SU-DHL-6 (cell line): ENCODE measurements around the gene PNRC1.

ENCODE experiments used
- H2AFZ ChIP-seq: fragments of 200-600 bp; sonication (generic); 2 replicates; pipeline ENCODE4 v1.6.1; 2014; ENCODE audit warnings: low read depth, mild to moderate bottlenecking, moderate library complexity, mixed read lengths, antibody characterized with exemption, low read length; ENCODE audit not compliant: severe bottlenecking
- H3F3A ChIP-seq: fragments of 200-600 bp; shearing (Covaris generic); 2 replicates; pipeline ENCODE4 v1.6.0; 2016; ENCODE audit warnings: antibody characterized with exemption, mild to moderate bottlenecking; ENCODE audit not compliant: insufficient read depth
- H3K27ac ChIP-seq: fragments of 200-600 bp; sonication (generic); 2 replicates; pipeline ENCODE4 v1.5.1; 2016; ENCODE audit warnings: low read depth, mild to moderate bottlenecking, low read length, moderate library complexity, mixed read lengths
- H3K27me3 ChIP-seq: fragments of 200-600 bp; sonication (generic), shearing (Covaris generic); 2 replicates; pipeline ENCODE4 v1.6.0; 2014; ENCODE audit warnings: mild to moderate bottlenecking, low read length
- H3K36me3 ChIP-seq: fragments of 200-600 bp; sonication (generic); 2 replicates; pipeline ENCODE4 v1.6.1; 2014; ENCODE audit warnings: mild to moderate bottlenecking, low read length, mixed read lengths
- H3K4me2 ChIP-seq: fragments of 300-600, 200-600 bp; shearing (Covaris generic), sonication (generic); 2 replicates; pipeline ENCODE4 v1.6.0; 2014; ENCODE audit warnings: low read length, low read depth, mild to moderate bottlenecking; ENCODE audit not compliant: poor library complexity, severe bottlenecking
- H3K4me3 ChIP-seq: fragments of 200-600 bp; sonication (generic); 2 replicates; pipeline ENCODE4 v1.5.1; 2014; ENCODE audit warnings: antibody characterized with exemption, low read length, mild to moderate bottlenecking, mixed read lengths; ENCODE audit not compliant: insufficient read depth, poor library complexity, severe bottlenecking
- H3K79me2 ChIP-seq: fragments of 200-600 bp; sonication (generic); 2 replicates; pipeline ENCODE4 v1.6.1; 2014; ENCODE audit warnings: mild to moderate bottlenecking, low read length, moderate library complexity; ENCODE audit not compliant: insufficient read depth
- H3K9ac ChIP-seq: fragments of 200-600 bp; sonication (generic); 2 replicates; pipeline ENCODE4 v1.7.0; 2014; ENCODE audit warnings: mild to moderate bottlenecking, low read length
- H3K9me2 ChIP-seq: fragments of 200-600 bp; sonication (generic); replicated peaks from 2 replicates; pipeline ENCODE4 v1.6.1; 2014; ENCODE audit warnings: low read length; ENCODE audit not compliant: insufficient read depth
- H3K9me3 ChIP-seq: fragments of 200-600 bp; sonication (generic); 2 replicates; pipeline ENCODE4 v1.6.1; 2014; ENCODE audit warnings: low read length, mixed read lengths; ENCODE audit not compliant: insufficient read depth
- H4K20me1 ChIP-seq: fragments of 200-600 bp; sonication (generic); 2 replicates; pipeline ENCODE4 v1.6.1; 2014; ENCODE audit warnings: low read depth, mild to moderate bottlenecking, antibody characterized with exemption, low read length, moderate library complexity, mixed read lengths
- EZH2phosphoT487 ChIP-seq: fragments of 200-600 bp; sonication (generic), shearing (Covaris generic); conservative IDR thresholded peaks from 2 replicates; pipeline ENCODE4 v1.6.1; 2018; ENCODE audit warnings: mild to moderate bottlenecking, antibody characterized with exemption, low read length, moderate library complexity, mixed read lengths
- TF ChIP-seq, protein P1 (sequence below): fragments of 200-600 bp; sonication (generic); IDR thresholded peaks from one replicate; pipeline ENCODE4 v1.5.1; 2017; ENCODE audit warnings: antibody characterized with exemption, mild to moderate bottlenecking, low read length, moderate library complexity; ENCODE audit not compliant: insufficient read depth, poor library complexity, severe bottlenecking

PNRC1 gene

DNA sequence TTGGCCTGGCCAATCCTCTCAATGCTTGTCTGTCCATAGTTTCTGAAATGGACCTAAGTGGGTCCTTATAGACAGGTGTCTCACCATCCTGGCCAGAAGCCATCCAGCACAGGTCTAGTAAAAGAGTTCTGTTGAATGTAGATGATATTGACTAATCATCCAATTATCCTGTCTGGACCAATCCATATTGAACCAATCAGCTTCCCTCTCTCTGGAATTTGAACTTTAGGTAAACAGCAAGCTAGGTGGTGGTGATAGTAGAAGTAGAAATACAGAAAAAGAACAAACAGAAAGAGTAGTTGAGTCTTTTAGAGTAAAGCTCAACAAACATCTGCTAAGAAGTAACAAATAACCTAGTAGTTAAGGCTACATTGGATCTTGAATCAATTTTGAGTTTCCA, 9.5 kb upstream of the PNRC1 start:
- H4K20me1 ChIP-seq = no peaks in the 10 kb centered on the region
- H3K9me2 ChIP-seq = no peaks in the 10 kb centered on the region
- H3K9me3 ChIP-seq = no peaks in the 10 kb centered on the region
- no peak overlapping the region for H3K9ac ChIP-seq
- H2AFZ ChIP-seq = no peak overlapping the region
- no peaks in the 10 kb centered on the region for H3K79me2 ChIP-seq
- H3K27ac ChIP-seq = no peak overlapping the region
- H3K27me3 ChIP-seq = no peaks in the 10 kb centered on the region
- H3K4me2 ChIP-seq = no peak overlapping the region
- no peaks in the 10 kb centered on the region for H3F3A ChIP-seq
- TF ChIP-seq, protein P1, sequence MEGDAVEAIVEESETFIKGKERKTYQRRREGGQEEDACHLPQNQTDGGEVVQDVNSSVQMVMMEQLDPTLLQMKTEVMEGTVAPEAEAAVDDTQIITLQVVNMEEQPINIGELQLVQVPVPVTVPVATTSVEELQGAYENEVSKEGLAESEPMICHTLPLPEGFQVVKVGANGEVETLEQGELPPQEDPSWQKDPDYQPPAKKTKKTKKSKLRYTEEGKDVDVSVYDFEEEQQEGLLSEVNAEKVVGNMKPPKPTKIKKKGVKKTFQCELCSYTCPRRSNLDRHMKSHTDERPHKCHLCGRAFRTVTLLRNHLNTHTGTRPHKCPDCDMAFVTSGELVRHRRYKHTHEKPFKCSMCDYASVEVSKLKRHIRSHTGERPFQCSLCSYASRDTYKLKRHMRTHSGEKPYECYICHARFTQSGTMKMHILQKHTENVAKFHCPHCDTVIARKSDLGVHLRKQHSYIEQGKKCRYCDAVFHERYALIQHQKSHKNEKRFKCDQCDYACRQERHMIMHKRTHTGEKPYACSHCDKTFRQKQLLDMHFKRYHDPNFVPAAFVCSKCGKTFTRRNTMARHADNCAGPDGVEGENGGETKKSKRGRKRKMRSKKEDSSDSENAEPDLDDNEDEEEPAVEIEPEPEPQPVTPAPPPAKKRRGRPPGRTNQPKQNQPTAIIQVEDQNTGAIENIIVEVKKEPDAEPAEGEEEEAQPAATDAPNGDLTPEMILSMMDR = no peak
- TF ChIP-seq EZH2phosphoT487 = no peak
- H3K4me3 ChIP-seq = no peak overlapping the region
- H3K36me3 ChIP-seq = no peaks in the 10 kb centered on the region

DNA sequence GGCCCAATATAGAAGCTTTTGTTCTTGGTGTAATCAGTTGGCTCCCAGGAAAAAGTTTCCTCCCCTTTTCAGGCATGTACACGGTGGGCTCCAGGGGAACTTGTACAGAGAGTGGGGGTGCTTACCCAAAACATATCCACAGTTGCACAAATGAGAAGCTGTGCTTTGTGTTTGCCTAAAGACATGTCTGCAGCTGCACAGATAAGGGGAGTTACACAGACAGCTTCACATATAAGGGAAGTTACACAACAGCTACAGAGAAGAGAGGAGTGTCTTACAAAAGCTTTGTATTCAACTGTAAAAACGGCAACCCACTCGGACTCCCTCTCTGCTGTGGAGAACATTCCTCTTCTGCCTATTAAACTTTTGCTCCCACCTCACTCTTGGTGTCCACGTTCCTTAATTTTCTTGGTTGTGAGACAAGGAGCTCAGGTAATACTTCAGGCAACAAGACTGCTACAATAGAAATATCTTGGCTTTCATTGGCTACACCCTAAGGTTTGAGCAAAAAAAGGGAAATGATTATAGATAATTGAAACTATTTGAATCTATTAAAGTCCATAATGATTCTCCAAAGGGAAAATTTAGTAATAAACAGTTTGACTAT, 7.4 kb upstream of the PNRC1 start:
- no peaks in the 10 kb centered on the region for H3K79me2 ChIP-seq
- no peaks in the 10 kb centered on the region for H3K9me3 ChIP-seq
- H3K4me2 ChIP-seq = no peak overlapping the region
- no peaks in the 10 kb centered on the region for H3K9me2 ChIP-seq
- no peak overlapping the region for H3K4me3 ChIP-seq
- H3F3A ChIP-seq = no peaks in the 10 kb centered on the region
- H3K9ac ChIP-seq = no peak overlapping the region
- no peak for TF ChIP-seq EZH2phosphoT487
- TF ChIP-seq, protein P1 = no peak
- no peaks in the 10 kb centered on the region for H3K27me3 ChIP-seq
- H3K36me3 ChIP-seq = no peaks in the 10 kb centered on the region
- no peak overlapping the region for H3K27ac ChIP-seq
- no peaks in the 10 kb centered on the region for H4K20me1 ChIP-seq
- H2AFZ ChIP-seq = no peak overlapping the region

DNA sequence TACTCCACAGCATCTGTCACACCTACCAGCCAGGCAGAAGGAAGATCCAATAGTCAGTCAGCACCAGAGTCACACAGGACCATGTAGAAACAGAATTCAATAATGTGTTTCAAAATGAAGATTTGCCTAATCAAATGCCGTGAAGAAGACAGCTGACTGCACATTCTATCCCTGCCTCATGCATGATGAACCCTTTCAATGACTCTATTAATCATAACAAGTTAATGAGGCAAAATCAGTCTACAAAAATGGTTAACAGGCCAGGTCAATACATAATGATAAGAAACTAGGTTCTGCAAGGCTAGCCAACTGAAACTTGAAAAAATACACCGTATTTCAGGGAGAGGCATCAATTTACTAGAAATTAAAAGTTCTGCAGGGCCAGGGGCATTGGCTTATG, 6.7 kb upstream of the PNRC1 start:
- Histone ChIP-seq H3K27ac (no peak overlapping the region), H3K79me2 (no peaks in the 10 kb centered on the region), H3K4me2 (no peak overlapping the region)

More for the DNA sequence above, 6.7 kb upstream of the PNRC1 start:
- no peak overlapping the region for H2AFZ ChIP-seq
- no peaks in the 10 kb centered on the region for H3K27me3 ChIP-seq
- H3K4me3 ChIP-seq = no peak overlapping the region
- no peaks in the 10 kb centered on the region for H3F3A ChIP-seq
- no peaks in the 10 kb centered on the region for H3K36me3 ChIP-seq
- TF ChIP-seq, protein P1 = no peak
- TF ChIP-seq EZH2phosphoT487 = no peak
- H3K9ac ChIP-seq = no peak overlapping the region
- no peaks in the 10 kb centered on the region for H4K20me1 ChIP-seq
- no peaks in the 10 kb centered on the region for H3K9me3 ChIP-seq
- H3K9me2 ChIP-seq = no peaks in the 10 kb centered on the region
